Stimulated activated naive CD8-positive, alpha-beta T cell treated with anti-CD3 and anti-CD28 coated beads, Interleukin-15, Interleukin-2, amounts not matched to agents 100 U/mL and 50 U/mL, for 24 hours (primary cell): ENCODE data around the gene SON.

Source experiments
- ATAC-seq: fragments of 150-1000 bp; cut with Tn5 transposase; one replicate; pipeline ENCODE4 v1.10.0; 2021
- DNase-seq: peaks from one replicate; pipeline ENCODE4 v3.0.0; 2021

Gene SON

DNA sequence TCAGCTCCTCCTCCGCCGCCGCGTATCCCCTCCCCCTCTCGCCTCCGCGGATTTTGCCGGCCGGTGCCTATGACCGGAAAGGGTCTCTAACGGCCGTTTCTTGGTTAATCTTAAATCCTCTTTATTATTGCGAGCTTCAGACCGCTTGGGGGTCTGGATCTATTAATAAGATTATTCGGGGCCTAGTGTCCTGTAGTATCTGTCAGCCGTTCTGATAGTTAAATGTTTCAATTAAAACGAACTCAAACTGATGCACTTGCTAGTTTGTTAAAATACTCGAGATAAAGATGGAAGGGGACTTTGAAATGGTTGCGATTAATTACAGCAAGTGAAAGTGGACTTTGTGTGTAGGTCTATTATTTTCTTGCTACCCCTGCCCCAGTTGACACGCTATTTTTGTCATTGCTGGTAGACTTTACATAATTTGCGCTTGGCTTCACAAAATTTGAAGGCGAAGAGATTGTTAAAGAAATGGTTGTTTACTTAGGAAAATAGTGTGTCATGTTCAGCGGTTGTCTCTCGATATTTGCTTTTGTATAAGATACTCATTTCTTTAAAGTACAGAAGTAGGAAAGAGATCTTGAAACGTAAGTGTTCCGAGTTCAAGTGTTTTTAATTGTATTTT lies 779 bp downstream of the SON start:
- DNase-seq, result peak; percentile 87

DNA sequence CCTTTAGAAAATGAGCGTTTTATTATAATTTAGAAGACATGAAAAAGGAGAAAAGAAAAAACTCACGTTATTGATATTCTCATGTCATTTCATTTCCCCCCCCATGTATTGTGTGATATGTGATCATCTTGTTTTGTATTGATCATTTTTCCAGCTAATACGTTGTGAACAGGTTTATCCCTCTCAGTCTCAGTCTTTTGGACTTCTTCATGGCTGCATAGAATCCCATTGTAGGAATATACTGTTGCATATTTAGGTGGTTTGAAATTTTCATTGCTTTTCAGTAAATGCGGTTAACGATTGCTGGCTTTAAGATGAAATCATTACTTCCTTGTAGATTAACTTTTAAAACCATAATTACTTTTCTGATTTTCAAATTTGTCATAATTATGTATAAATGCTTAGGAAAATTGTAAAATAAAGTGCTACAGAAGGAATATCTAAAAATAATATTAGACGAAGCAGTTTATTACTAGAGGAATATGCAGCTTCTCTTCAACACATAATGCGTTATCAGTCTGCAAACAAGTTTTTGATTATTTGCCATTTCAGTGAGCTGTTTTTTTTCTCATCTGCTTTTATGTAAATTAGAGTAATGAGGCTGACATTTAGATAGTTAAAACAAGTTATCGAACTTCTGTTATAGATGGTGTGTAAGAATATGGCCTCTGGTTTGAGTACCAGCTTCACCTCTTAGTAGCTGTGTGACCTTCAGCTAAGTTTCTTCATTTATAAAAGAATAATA lies 1.8 kb downstream of the SON start:
- DNase-seq, result no peak
- ATAC-seq, result no peak

More for the DNA sequence above, 779 bp downstream of the SON start:
- ATAC-seq, result no peak

DNA sequence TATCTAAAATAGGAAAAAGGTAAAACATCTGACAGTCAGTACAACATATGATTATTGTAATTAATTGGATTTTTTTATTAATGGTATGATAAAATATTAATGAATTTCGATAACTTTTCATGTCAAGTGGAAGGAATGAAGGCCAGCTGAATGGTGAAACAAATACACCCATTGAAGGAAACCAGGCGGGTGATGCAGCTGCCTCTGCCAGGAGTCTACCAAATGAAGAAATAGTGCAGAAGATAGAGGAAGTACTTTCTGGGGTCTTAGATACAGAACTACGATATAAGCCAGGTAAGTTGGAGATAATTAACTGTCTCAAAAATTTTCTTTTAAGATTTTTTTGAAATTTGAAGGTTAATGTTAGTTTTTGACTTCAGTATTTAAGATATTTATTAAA lies 3.2 kb downstream of the SON start:
- DNase-seq (no peak), ATAC-seq (no peak)

DNA sequence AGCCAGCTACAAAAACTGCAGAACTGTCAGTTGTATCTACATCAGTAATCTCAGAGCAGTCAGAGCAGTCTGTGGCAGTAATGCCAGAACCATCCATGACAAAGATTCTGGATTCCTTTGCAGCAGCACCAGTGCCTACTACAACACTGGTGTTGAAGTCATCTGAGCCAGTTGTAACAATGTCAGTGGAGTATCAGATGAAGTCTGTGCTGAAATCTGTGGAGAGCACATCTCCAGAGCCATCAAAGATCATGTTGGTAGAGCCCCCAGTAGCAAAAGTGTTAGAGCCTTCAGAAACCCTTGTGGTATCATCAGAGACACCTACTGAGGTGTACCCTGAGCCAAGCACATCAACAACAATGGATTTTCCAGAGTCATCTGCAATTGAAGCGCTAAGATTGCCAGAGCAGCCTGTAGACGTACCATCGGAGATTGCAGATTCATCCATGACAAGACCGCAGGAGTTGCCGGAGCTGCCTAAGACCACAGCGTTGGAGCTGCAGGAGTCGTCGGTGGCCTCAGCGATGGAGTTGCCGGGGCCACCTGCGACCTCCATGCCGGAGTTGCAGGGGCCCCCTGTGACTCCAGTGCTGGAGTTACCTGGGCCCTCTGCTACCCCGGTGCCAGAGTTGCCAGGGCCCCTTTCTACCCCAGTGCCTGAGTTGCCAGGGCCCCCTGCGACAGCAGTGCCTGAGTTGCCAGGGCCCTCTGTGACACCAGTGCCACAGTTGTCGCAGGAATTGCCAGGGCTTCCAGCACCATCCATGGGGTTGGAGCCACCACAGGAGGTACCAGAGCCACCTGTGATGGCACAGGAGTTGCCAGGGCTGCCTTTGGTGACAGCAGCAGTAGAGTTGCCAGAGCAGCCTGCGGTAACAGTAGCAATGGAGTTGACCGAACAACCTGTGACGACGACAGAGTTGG lies 7.3 kb downstream of the SON start:
- no peak for ATAC-seq
- DNase-seq, result no peak

DNA sequence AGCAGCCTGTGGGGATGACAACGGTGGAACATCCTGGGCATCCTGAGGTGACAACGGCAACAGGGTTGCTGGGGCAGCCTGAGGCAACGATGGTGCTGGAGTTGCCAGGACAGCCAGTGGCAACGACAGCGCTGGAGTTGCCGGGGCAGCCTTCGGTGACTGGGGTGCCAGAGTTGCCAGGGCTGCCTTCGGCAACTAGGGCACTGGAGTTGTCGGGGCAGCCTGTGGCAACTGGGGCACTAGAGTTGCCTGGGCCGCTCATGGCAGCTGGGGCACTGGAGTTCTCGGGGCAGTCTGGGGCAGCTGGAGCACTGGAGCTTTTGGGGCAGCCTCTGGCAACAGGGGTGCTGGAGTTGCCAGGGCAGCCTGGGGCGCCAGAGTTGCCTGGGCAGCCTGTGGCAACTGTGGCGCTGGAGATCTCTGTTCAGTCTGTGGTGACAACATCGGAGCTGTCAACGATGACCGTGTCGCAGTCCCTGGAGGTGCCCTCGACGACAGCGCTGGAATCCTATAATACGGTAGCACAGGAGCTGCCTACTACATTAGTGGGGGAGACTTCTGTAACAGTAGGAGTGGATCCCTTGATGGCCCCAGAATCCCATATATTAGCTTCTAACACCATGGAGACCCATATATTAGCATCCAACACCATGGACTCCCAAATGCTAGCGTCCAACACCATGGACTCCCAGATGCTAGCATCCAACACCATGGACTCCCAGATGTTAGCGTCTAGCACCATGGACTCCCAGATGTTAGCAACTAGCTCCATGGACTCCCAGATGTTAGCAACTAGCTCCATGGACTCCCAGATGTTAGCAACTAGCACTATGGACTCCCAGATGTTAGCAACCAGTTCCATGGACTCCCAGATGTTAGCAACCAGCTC lies 8.2 kb downstream of the SON start:
- DNase-seq (no peak), ATAC-seq (no peak)

DNA sequence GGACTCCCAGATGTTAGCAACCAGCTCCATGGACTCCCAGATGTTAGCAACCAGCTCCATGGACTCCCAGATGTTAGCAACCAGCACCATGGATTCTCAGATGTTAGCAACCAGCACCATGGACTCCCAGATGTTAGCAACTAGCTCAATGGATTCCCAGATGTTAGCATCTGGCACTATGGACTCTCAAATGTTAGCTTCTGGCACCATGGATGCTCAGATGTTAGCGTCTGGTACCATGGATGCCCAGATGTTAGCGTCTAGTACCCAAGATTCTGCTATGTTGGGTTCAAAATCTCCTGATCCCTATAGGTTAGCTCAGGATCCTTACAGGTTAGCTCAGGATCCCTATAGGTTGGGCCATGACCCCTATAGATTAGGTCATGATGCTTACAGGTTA lies 8.8 kb downstream of the SON start:
- no peak for ATAC-seq
- no peak for DNase-seq

DNA sequence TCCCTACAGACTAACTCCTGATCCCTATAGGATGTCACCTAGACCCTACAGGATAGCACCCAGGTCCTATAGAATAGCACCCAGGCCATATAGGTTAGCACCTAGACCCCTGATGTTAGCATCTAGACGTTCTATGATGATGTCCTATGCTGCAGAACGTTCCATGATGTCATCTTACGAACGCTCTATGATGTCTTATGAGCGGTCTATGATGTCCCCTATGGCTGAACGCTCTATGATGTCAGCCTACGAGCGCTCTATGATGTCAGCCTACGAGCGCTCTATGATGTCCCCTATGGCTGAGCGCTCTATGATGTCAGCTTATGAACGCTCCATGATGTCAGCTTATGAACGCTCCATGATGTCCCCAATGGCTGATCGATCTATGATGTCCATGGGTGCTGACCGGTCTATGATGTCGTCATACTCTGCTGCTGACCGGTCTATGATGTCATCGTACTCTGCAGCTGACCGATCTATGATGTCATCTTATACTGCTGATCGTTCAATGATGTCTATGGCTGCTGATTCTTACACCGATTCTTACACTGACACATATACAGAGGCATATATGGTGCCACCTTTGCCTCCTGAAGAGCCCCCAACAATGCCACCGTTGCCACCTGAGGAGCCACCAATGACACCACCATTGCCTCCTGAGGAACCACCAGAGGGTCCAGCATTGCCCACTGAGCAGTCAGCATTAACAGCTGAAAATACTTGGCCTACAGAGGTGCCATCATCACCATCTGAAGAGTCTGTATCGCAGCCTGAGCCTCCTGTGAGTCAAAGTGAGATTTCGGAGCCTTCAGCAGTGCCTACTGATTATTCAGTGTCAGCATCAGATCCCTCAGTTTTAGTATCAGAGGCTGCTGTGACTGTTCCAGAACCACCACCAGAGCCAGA lies 9.5 kb downstream of the SON start:
- ATAC-seq (peak; percentile 32), DNase-seq (no peak)

DNA sequence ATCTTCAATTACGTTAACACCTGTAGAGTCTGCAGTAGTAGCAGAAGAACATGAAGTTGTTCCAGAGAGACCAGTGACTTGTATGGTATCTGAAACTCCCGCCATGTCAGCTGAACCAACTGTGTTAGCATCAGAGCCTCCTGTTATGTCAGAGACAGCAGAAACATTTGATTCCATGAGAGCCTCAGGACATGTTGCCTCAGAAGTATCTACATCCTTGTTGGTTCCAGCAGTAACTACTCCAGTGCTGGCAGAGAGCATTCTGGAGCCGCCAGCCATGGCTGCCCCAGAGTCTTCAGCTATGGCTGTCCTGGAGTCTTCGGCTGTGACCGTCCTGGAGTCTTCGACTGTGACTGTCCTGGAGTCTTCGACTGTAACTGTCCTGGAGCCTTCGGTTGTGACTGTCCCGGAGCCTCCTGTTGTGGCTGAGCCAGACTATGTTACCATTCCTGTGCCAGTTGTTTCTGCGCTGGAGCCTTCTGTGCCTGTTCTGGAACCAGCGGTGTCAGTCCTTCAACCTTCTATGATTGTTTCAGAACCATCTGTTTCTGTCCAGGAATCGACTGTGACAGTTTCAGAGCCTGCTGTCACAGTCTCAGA lies 10.3 kb downstream of the SON start:
- ATAC-seq (no peak), DNase-seq (no peak)

DNA sequence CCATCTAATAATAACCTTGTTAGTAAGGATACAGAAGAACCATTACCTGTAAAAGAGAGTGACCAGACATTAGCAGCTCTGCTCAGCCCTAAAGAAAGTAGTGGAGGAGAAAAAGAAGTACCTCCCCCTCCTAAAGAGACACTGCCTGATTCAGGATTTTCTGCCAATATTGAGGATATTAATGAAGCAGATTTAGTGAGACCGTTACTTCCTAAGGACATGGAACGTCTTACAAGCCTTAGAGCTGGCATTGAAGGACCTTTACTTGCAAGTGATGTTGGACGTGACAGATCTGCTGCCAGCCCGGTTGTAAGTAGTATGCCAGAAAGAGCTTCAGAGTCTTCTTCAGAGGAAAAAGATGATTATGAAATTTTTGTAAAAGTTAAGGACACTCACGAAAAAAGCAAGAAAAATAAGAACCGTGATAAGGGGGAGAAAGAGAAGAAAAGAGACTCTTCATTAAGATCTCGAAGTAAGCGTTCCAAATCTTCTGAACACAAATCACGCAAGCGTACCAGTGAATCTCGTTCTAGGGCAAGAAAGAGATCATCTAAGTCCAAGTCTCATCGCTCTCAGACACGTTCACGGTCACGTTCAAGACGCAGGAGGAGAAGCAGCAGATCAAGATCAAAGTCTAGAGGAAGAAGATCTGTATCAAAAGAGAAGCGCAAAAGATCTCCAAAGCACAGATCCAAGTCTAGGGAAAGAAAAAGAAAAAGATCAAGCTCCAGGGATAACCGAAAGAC lies 11.6 kb downstream of the SON start:
- no peak for ATAC-seq

DNA sequence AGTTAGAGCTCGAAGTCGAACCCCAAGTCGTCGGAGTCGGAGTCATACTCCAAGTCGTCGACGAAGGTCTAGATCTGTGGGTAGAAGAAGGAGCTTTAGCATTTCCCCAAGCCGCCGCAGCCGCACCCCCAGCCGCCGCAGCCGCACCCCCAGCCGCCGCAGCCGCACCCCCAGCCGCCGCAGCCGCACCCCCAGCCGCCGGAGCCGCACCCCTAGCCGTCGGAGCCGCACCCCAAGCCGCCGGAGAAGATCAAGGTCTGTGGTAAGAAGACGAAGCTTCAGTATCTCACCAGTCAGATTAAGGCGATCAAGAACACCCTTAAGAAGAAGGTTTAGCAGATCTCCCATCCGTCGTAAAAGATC lies 12.1 kb downstream of the SON start:
- ATAC-seq, result no peak
- no peak for DNase-seq

More for the DNA sequence above, 11.6 kb downstream of the SON start:
- DNase-seq, result no peak

DNA sequence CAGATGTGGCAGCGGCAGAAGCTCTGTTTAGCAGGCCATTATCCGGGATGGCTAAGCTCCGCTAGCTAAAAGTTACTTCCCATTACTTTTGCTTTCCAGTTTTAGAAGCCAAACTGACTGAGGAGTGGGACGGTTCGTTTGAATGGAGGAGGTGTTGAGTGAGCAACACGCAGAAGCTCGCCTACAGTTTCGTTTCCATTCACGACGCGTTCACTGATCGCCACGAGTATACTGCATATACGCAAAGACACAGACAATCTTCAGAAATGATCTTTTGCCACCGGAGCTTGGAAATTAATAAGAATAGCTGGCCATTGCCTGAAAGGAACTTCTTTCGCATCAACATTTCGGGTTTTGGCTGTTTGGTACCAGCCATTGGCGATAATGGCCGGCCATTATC lies 14.6 kb downstream of the SON start:
- ATAC-seq (no peak), DNase-seq (no peak)

DNA sequence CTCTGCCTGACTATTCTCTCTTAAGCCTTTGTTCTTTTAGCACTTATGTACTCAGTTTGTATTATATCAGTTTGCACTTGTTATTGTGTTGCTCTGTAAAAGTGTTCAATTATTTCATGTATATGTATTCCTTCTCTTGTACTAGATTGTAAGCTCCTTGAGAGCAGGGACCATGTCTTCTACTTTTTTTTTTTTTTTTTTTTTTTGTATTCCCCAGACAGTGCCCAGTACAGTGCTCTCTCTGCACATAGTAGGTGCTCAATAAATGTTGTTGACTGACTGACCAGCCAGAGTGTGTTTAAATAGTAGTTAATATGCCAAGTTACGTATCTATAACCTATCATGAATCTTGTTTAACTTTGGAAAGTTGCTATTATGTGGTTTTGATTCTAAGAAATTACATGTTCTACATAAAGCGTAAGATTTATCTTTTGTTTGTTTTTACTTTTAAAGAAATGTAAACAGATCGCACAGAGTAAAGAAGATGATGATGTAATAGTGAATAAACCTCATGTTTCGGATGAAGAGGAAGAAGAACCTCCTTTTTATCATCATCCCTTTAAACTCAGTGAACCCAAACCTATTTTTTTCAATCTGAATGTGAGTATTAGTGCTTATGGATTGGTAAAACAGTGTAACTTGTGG lies 16.1 kb downstream of the SON start:
- no peak for ATAC-seq
- DNase-seq, result no peak

DNA sequence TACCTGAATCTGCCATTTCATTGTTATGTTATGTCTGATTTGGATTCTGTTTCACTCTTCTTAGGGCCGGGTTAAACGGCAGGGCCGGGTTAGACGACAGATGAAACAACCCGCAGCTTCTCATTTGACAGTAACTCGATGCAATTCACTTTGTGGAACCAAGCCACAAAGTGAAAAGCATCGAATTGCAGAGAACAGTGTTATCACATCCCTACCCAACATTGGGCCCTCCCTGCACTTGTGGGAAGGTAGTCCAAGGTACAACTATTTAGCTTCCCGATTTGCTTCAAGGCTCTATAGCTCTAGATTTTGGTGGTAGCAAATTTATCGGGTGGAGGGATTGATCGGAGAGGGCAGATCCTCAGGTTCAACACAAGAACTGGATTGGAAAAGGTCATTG lies 17.0 kb downstream of the SON start:
- no peak for ATAC-seq
- no peak for DNase-seq

DNA sequence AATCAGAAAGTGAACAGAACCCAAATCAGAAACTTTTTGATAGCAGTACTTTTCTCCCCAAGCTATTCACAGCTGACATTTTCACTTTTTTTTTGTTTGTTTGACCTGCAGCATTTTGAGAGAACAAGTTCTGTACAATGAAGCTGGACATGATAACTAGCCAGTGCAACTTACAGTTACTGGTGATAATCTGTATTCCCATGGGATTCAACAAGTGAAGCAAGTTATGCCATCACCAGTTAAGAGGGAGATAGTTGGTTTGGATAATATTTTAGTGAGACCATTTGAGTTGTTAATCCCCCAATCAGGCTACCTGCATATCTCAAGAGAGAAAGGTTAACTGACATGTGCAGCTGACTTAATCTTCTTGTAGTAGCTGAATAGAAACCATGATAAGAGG lies 18.1 kb downstream of the SON start:
- ATAC-seq (no peak), DNase-seq (no peak)

DNA sequence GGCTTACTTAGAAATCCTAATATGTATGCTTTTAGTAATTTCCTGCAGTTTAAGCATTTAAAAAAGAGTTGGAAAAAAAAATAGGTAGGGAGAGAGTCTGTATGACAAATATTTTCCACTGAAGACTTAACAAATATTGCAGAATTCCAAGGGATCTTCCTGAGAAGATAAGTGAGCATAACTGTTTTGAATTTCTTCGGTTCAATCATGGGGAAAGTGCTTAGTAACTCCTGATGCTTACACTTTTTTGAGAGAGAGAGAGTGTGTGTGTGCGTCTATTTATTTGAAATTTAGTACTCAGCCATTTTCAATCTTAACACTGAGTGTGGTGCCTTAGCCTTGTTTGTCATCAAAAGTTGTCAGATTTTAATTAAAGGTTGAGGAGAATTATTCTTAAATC lies 18.5 kb downstream of the SON start:
- DNase-seq (no peak), ATAC-seq (no peak)

DNA sequence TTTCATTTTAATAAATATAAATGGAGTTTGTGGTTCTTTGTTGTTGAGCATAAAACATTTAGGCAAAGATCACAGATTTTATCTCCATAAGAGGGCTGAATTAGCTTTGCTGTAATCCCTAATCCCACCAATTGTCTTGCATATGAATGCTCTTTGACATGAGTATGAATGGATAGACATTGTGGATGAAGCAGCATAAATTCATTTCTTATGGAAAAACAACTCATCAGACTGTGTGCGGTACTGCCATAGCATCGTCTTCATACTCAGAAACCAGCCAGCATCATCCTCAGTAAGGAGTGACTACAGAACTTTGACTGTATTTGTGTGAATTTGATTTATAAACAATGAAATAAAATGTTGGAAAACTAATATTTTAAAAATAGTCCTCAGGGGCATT lies 19.6 kb downstream of the SON start:
- DNase-seq (no peak), ATAC-seq (no peak)

DNA sequence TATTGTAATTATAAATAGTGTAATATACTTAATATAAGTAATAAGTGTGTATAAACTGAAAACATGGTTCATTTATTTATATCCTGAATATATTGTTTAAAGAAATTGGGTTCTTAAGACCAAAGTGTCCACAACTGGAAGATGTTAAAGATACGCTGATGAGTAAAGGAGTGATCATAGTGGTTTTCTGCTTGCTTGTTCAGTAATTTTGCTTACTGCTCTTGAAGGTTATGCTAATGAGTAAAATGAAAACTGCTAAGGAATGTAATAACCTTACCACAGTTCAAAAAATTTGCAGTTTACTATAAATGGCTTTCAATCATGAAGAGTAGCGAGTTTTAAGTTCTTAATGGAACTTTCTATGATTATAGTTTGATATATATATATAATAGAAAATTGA lies 23.7 kb downstream of the SON start:
- DNase-seq (no peak), ATAC-seq (no peak)

DNA sequence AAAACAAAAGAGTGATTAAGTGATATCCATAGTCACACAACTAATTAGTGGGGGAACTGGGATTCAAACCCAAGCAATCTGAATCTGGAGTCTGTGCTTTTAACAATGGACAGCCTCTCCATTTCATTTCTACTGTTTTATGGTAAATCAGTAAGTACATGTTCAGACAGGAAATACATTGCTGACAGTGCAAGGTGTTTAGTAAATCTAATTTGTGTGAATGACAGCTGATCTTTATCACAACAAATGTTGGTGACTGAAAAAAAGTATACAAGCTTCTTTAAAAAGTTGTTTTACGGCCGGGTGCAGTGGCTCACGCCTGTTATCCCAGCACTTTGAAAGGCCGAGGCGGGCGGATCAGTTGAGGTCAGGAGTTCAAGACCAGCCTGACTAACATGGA lies 25.1 kb downstream of the SON start:
- DNase-seq, result no peak
- ATAC-seq, result no peak

DNA sequence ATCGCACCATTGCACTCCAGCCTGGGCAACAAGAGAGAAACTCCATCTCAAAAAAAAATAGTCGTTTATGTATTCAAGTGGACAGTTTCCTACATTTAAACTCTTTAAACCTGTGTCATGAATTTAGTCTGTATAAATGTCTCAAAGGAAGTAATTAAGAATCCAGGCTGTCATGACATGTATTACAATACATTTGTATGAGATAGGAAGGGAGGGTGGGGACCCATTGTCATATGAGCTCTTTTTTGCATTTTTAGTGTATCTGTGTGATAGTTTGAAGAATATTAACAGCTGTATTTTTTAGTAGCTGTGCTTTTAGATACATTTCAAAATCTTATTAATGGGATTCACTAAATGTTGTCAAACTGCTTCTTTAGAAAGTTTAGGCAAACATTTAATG lies 25.6 kb downstream of the SON start:
- no peak for ATAC-seq
- no peak for DNase-seq
